GM10266 (cell line): Measurements from ENCODE around the gene PLXNA4.
"Not testable (repeated sequence)": the region's sequence is repeated elsewhere in the genome, so short reads cannot be mapped to it uniquely, and the experiment has no call there.

Experiments
- DNase-seq: peaks from one replicate; pipeline ENCODE4 v3.0.0; 2012; ENCODE audit errors: extremely low spot score
- TF ChIP-seq, protein P1 (sequence below): IDR thresholded peaks from 2 replicates; pipeline ENCODE4 v1.5.1; 2012; ENCODE audit warnings: mild to moderate bottlenecking, low read depth; ENCODE audit not compliant: control insufficient read depth, insufficient read depth; ENCODE audit errors: missing control alignments

PLXNA4 gene

DNA sequence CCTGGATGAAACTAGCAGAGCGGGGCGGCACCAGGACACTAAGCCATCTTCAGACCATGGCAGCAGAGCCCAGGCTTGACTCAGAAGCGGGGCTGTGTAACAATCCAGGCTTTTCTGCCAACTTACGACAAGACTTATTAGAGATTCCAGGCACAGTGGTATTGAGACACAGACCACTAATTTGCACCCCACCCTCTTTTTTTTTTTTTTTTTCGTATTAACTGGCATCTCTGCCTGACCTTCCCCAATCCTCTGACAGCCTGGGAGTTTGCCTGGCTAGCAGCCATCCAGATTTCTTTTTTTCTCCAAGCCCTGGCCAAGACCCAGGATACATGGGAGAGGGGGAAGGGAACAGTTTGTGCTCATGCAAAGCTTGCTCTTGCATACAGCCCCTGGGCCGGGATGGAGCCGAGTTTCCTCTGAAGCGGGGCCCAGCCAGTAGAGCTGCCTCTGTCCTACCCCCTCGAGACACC lies 182.4 kb downstream of the PLXNA4 start:
- DNase-seq: no peak
- TF ChIP-seq, protein P1, sequence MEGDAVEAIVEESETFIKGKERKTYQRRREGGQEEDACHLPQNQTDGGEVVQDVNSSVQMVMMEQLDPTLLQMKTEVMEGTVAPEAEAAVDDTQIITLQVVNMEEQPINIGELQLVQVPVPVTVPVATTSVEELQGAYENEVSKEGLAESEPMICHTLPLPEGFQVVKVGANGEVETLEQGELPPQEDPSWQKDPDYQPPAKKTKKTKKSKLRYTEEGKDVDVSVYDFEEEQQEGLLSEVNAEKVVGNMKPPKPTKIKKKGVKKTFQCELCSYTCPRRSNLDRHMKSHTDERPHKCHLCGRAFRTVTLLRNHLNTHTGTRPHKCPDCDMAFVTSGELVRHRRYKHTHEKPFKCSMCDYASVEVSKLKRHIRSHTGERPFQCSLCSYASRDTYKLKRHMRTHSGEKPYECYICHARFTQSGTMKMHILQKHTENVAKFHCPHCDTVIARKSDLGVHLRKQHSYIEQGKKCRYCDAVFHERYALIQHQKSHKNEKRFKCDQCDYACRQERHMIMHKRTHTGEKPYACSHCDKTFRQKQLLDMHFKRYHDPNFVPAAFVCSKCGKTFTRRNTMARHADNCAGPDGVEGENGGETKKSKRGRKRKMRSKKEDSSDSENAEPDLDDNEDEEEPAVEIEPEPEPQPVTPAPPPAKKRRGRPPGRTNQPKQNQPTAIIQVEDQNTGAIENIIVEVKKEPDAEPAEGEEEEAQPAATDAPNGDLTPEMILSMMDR: no peak

DNA sequence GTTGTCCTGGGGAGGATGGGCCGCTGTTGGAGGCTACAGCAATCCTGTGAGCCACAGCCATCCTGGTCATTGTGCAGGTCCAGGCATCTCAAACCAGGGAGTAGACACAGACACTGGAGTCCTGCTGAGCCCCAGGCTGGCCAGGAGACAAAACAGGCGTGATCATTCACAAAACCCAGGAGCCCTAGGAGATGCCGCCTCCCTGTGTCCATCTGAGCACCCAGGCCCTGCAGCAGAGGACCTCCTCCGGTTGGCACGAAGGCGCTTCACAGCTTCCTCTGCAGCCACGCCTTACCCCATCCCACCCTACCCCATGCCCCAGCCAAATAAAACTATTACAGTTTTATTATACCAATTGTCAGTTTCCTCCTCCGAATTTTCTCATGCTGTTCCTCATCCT lies 183.6 kb downstream of the PLXNA4 start:
- no peak for DNase-seq
- TF ChIP-seq, protein P1: no peak

DNA sequence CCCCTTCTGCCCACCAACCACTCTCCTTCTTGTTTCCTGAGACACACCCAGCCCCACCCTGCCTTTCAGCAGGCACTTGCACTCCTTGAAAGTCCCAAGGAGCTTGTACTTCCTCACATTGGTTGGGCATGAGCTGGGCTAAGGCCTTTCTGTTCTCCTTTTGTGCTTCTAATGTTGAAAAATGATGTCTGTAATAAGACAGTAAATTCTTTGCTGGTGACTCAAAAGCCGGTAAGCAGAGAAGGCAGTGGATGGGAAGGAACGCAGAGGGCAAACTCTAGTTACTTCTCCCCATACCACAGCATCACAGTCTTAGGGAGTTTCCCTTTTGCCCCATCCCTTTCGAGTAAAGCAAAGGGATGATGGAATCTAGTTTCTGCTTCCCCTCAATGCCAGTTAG lies 185.6 kb downstream of the PLXNA4 start:
- no peak for DNase-seq
- TF ChIP-seq, protein P1: no peak

DNA sequence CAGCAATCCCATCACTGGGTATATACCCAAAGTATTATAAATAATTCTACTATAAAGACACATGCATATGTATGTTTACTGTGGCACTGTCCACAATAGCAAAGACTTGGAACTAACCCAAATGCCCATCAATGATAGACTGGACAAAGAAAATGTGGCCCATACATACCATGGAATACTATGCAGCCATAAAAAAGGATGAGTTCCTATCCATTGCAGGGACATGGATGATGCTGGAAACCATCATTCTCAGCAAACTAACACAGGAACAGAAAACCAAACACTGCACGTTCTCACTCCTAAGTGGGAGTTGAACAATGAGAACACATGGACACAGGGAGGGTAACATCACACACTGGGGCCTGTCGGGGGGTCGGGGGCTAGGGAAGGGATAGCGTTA lies 186.2 kb downstream of the PLXNA4 start:
- not testable (repeated sequence) for DNase-seq

DNA sequence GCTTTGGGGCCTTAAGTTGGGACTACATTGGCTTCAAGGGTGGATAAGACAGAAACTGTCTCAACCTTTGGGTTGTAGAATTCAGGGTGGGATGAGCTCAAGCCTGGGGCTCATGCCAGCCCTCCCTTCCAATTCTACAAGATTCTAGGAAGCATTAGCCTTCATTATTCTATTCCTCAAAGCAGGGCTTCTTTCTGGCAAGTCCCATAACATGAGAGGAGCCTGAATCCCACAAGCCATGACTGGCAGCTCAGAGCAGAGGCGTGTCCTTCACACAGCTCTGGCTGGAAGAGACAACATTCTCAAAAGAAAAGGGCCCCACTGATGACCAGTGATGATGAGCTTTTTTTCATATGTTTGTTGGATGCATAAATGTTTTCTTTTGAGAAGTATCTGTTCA lies 187.6 kb downstream of the PLXNA4 start:
- TF ChIP-seq, protein P1: no peak
- no peak for DNase-seq

DNA sequence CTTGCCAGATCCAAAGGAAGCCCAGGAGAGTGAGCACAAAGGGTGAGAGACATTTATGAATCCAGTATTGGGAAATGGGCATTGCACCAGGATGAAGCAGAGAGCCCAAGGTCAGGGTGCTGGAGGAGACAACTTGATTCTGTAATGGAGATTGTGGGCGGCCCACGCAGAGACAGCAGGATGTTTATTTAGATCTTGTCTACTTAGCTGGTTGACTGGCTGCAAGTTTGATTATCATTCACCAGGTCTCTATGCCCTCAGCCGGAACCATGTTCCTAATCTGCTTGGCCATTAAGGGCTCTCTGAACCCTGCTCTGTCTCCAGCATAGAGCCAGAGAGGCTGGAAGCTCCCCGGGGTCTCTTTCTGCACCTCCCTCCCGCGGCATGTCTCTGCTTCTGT lies 188.7 kb downstream of the PLXNA4 start:
- TF ChIP-seq, protein P1: no peak
- no peak for DNase-seq

DNA sequence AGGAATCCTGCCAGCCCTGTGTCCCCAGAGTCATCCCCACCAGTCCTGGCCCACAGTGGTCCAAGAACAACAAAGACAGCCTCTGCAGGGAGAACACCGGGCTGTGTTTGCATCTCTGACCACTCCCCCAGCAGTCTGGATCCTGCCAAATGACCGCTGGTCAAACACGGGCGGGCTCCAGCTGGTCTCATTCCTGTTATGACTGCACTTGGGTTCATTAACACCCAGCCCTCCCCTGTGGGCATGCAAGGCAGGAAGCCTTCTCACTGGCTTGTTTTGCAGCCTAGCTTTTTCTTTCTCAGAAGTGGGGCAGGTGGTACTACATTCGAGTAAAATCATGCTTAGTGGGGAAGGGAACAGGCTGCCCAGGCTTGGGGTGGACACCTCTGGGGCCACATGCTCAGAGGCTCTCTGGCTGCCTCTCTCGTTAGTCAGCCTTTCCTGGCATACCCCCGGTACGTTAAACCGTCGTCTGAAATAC lies 190.0 kb downstream of the PLXNA4 start:
- TF ChIP-seq, protein P1: no peak
- DNase-seq: no peak

DNA sequence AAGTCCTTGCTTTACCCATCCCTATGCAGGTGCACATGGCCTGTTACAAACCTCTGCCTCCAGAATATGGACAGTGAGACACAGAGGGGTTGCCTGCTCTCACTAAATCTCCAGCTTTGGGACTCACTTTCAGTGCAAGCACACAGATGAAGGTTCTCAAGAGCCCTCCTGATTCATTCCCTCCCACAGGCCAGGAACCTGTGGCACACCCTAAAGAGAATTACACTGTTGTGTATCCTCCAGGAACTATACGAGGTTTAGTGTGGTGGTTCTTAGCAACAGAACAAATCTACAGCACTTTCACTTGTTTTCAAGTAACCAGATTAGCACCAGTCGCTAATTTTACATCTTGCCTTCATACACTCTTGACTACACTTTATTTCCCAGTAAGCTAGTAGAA lies 192.3 kb downstream of the PLXNA4 start:
- TF ChIP-seq, protein P1: no peak
- no peak for DNase-seq
